GM18951 (cell line): ENCODE measurements around the gene PIP5K1B.

Experiments
- POLR2A ChIP-seq: IDR thresholded peaks from 4 replicates; pipeline ENCODE4 v1.6.1; 2011; ENCODE audit warnings: mild to moderate bottlenecking; ENCODE audit not compliant: insufficient read length, insufficient read depth; ENCODE audit errors: extremely low read depth
- in situ Hi-C: fragments of 300-500 bp; cut with MboI; formaldehyde crosslinking; loops from one replicate; pipeline ENCODE4 v1.12.0; 2022; ENCODE audit warnings: low sequenced_read_pairs, mixed read lengths, inconsistent platforms; ENCODE audit not compliant: unreplicated experiment

The PIP5K1B gene

GRCh38 chr9:68704814-68705530 lies at the start of gene PIP5K1B:
TSS of gene PIP5K1B (plus strand) at chr9:68705240. CDS start at chr9:68822615, 117,375 bp downstream.
- peak; percentile 86 for TF ChIP-seq POLR2A
- in situ Hi-C loops = no loop called here

- no peak for TF ChIP-seq POLR2A
- in situ Hi-C loops = no loop called here
Observed at GRCh38 chr9:68664036-68664435, 41.0 kb upstream of the PIP5K1B start.

- in situ Hi-C loops = no loop called here
- TF ChIP-seq POLR2A = no peak
Observed at GRCh38 chr9:68668127-68668526, 36.9 kb upstream of the PIP5K1B start.

- TF ChIP-seq POLR2A = no peak
- in situ Hi-C loops = no loop called here
Observed at GRCh38 chr9:68669218-68669617, 35.8 kb upstream of the PIP5K1B start.

GRCh38 chr9:68672215-68672614 lies 32.8 kb upstream of the PIP5K1B start:
- in situ Hi-C loops = no loop called here
- TF ChIP-seq POLR2A = no peak

GRCh38 chr9:68672625-68673024 lies 32.4 kb upstream of the PIP5K1B start:
- TF ChIP-seq POLR2A = no peak
- in situ Hi-C loops = no loop called here

GRCh38 chr9:68678430-68678829 lies 26.6 kb upstream of the PIP5K1B start:
- in situ Hi-C loops = no loop called here
- no peak for TF ChIP-seq POLR2A

- in situ Hi-C loops = loop anchor here (10.0 kb wide), 1 partner anchor 99 kb away; no protein-coding TSS in a partner anchor
- TF ChIP-seq POLR2A = no peak
Observed at GRCh38 chr9:68683433-68683832, 21.6 kb upstream of the PIP5K1B start.

GRCh38 chr9:68685213-68685612 lies 19.8 kb upstream of the PIP5K1B start:
- in situ Hi-C loops = loop anchor here (10.0 kb wide), 1 partner anchor 100 kb away; no protein-coding TSS in a partner anchor
- TF ChIP-seq POLR2A = no peak

GRCh38 chr9:68685770-68686169 lies 19.3 kb upstream of the PIP5K1B start:
- in situ Hi-C loops = loop anchor here (10.0 kb wide), 1 partner anchor 101 kb away; no protein-coding TSS in a partner anchor
- TF ChIP-seq POLR2A = no peak

- in situ Hi-C loops = no loop called here
- TF ChIP-seq POLR2A = no peak
Observed at GRCh38 chr9:68690088-68690487, 15.0 kb upstream of the PIP5K1B start.

- in situ Hi-C loops = no loop called here
Observed at GRCh38 chr9:68692519-68692918, 12.5 kb upstream of the PIP5K1B start.

GRCh38 chr9:68694125-68694524 lies 10.9 kb upstream of the PIP5K1B start:
- TF ChIP-seq POLR2A = no peak
- in situ Hi-C loops = no loop called here

More at GRCh38 chr9:68692519-68692918, 12.5 kb upstream of the PIP5K1B start:
- no peak for TF ChIP-seq POLR2A

- no peak for TF ChIP-seq POLR2A
- in situ Hi-C loops = no loop called here
Observed at GRCh38 chr9:68697851-68698250, 7.2 kb upstream of the PIP5K1B start.
